B cell (primary cell): Measurements from ENCODE around the gene MAP3K15.

Source experiments
- EZH2 ChIP-seq: IDR thresholded peaks from 2 replicates; pipeline ENCODE4 v1.6.1; 2012; ENCODE audit warnings: borderline replicate concordance, low read depth, mild to moderate bottlenecking, moderate library complexity, low read length; ENCODE audit not compliant: insufficient read depth, poor library complexity, severe bottlenecking
- TF ChIP-seq, protein P1 (sequence below): fragments of 200-600 bp; IDR thresholded peaks from one replicate; pipeline ENCODE4 v1.8.0; 2022; ENCODE audit warnings: antibody characterized with exemption, mild to moderate bottlenecking

DNA sequence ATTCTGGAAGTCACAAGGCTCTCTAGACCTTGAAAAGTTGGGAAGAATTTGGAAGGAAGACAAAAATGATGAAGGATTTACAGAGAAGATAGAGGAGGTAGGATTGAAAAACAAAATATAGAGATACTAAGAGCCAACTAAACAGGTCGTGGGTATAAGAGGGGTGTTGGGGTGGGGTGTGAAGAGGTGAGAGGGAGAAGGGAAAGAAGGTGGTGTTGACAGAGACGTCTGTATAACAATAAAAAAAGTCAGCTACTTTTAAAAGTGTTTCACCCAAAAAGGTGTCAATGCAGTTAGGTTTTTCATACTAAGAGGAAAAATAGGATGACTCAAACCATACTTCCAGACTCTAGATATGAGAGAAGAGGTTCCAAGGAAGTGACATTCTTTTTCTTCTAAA lies 33.0 kb upstream of the MAP3K15 start:
- TF ChIP-seq, protein P1, sequence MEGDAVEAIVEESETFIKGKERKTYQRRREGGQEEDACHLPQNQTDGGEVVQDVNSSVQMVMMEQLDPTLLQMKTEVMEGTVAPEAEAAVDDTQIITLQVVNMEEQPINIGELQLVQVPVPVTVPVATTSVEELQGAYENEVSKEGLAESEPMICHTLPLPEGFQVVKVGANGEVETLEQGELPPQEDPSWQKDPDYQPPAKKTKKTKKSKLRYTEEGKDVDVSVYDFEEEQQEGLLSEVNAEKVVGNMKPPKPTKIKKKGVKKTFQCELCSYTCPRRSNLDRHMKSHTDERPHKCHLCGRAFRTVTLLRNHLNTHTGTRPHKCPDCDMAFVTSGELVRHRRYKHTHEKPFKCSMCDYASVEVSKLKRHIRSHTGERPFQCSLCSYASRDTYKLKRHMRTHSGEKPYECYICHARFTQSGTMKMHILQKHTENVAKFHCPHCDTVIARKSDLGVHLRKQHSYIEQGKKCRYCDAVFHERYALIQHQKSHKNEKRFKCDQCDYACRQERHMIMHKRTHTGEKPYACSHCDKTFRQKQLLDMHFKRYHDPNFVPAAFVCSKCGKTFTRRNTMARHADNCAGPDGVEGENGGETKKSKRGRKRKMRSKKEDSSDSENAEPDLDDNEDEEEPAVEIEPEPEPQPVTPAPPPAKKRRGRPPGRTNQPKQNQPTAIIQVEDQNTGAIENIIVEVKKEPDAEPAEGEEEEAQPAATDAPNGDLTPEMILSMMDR, result no peak
- TF ChIP-seq EZH2, result no peak
